ENCODE measurements around the gene DOK6. TPM values are rescaled to one million over a fixed set of nuclear protein-coding genes. Genes with fewer than 3 reads are reported as not detected.

The DOK6 gene
- total RNA-seq, 1 experiment from 2014 or later: not detected

- CTCF ChIA-PET: no interaction called here
- H3K9me2 ChIP-seq (replicated peaks; ENCODE audit: low read length): no peaks in the 10 kb centered on the region
- no peaks in the 10 kb centered on the region for H3K36me3 ChIP-seq (ENCODE audit: low read depth, low read length)
- TF ChIP-seq EZH2 (IDR thresholded peaks at IDR 0.05; ENCODE audit: low read length, unreplicated experiment): no peak
- no peak for TF ChIP-seq CTCF (conservative IDR thresholded peaks at IDR 0.05; ENCODE audit: low read depth, low read length)
- no peak for TF ChIP-seq EZH2phosphoT487 (IDR thresholded peaks at IDR 0.05; ENCODE audit: borderline replicate concordance, low read length)
- ATAC-seq (no peak), DNase-seq (no peak)
- peaks cover 42% of the 10 kb centered on the region for H3K4me1 ChIP-seq (ENCODE audit: insufficient read depth, low read length)
- H3K27me3 ChIP-seq (ENCODE audit: low read length): no peaks in the 10 kb centered on the region
- no peak overlapping the region for H3K4me2 ChIP-seq (ENCODE audit: low read length)
- H3K4me3 ChIP-seq (ENCODE audit: low read length): no peak overlapping the region
- no peak overlapping the region for H3K27ac ChIP-seq (ENCODE audit: low read length)
- POLR2A ChIA-PET (ENCODE audit: unreplicated experiment): no interaction called here
- no peak overlapping the region for H3K9ac ChIP-seq (ENCODE audit: low read length)
- H3K79me2 ChIP-seq (ENCODE audit: low read length): no peaks in the 10 kb centered on the region
- peaks cover 14% of the 10 kb centered on the region for H3F3A ChIP-seq (ENCODE audit: low read length, unreplicated experiment)
- H4K20me1 ChIP-seq (ENCODE audit: low read length): no peaks in the 10 kb centered on the region
- no peak overlapping the region for H2AFZ ChIP-seq (ENCODE audit: low read length)
- no peaks in the 10 kb centered on the region for H3K9me3 ChIP-seq (ENCODE audit: low read length)
- intact Hi-C loops (cut with micrococcal nuclease): loop anchor here (5.0 to 10.0 kb wide), 5 partner anchors 119 to 316 kb away; no protein-coding TSS in a partner anchor
- no TSS peak for BruUV-seq (replicated peaks)
Observed at GRCh38 chr18:69755856-69756496, 355.3 kb downstream of the DOK6 start.

DNA sequence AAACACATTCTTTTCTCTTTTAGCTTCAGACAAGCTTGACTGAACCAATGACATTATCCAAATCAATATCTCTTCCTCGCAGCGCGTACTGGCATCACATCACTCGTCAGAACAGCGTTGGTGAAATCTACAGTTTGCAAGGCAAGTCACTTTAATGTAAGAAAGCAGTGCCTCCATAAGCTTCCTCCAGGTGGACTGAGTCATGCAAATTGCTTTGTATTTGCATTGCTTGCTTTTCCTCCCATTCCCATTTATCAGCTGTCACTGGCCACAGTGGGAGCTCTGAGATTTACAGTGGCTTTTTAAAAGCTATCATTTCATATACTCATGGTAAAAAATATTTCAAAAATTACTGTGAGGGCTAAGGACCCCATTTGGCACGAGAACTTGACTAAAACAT lies 357.0 kb downstream of the DOK6 start:
- Histone ChIP-seq H3K79me2 (ENCODE audit: low read length) (no peaks in the 10 kb centered on the region), H3K4me2 (ENCODE audit: low read length) (peak overlapping the region; percentile 75), H3K27ac (ENCODE audit: low read length) (peak overlapping the region; percentile 96), H3K9ac (ENCODE audit: low read length) (peak overlapping the region; percentile 57), H4K20me1 (ENCODE audit: low read length) (no peaks in the 10 kb centered on the region), H3K27me3 (ENCODE audit: low read length) (no peaks in the 10 kb centered on the region), H3K9me3 (ENCODE audit: low read length) (no peaks in the 10 kb centered on the region), H3K36me3 (ENCODE audit: low read depth, low read length) (no peaks in the 10 kb centered on the region), H3K4me3 (ENCODE audit: low read length) (no peak overlapping the region), H3F3A (ENCODE audit: low read length, unreplicated experiment) (peaks cover 14% of the 10 kb centered on the region), H3K4me1 (ENCODE audit: insufficient read depth, low read length) (peaks cover 37% of the 10 kb centered on the region), H3K9me2 (replicated peaks; ENCODE audit: low read length) (no peaks in the 10 kb centered on the region), H2AFZ (ENCODE audit: low read length) (no peak overlapping the region)
- ATAC-seq: peak; percentile 58
- peak; percentile 70 for DNase-seq
- intact Hi-C loops (cut with micrococcal nuclease): loop anchor here (5.0 to 10.0 kb wide), 5 partner anchors 120 to 315 kb away; no protein-coding TSS in a partner anchor
- no TSS peak for BruUV-seq (replicated peaks)
- TF ChIP-seq EZH2phosphoT487 (IDR thresholded peaks at IDR 0.05; ENCODE audit: borderline replicate concordance, low read length): no peak
- TF ChIP-seq CTCF (conservative IDR thresholded peaks at IDR 0.05; ENCODE audit: low read depth, low read length): no peak
- no peak for TF ChIP-seq EZH2 (IDR thresholded peaks at IDR 0.05; ENCODE audit: low read length, unreplicated experiment)
- POLR2A ChIA-PET (ENCODE audit: unreplicated experiment): no interaction called here
- CTCF ChIA-PET: interaction anchor here (0.5 to 0.6 kb wide), 2 partner anchors 53 to 316 kb away, joined by 3 read pairs; no protein-coding TSS in a partner anchor

- no peaks in the 10 kb centered on the region for H3K27me3 ChIP-seq (ENCODE audit: low read length)
- peak overlapping the region; percentile 96 for H3K27ac ChIP-seq (ENCODE audit: low read length)
- H3K9me2 ChIP-seq (replicated peaks; ENCODE audit: low read length): no peaks in the 10 kb centered on the region
- ChIA-PET POLR2A (ENCODE audit: unreplicated experiment) (no interaction called here), CTCF (interaction anchor here (0.5 kb wide), 1 partner anchor 316 kb away, joined by 3 read pairs; no protein-coding TSS in a partner anchor)
- peak overlapping the region; percentile 27 for H2AFZ ChIP-seq (ENCODE audit: low read length)
- TF ChIP-seq CTCF (conservative IDR thresholded peaks at IDR 0.05; ENCODE audit: low read depth, low read length) (no peak), EZH2 (IDR thresholded peaks at IDR 0.05; ENCODE audit: low read length, unreplicated experiment) (no peak), EZH2phosphoT487 (IDR thresholded peaks at IDR 0.05; ENCODE audit: borderline replicate concordance, low read length) (no peak)
- H3K4me1 ChIP-seq (ENCODE audit: insufficient read depth, low read length): peaks cover 30% of the 10 kb centered on the region
- intact Hi-C loops (cut with micrococcal nuclease): loop anchor here (5.0 to 10.0 kb wide), 5 partner anchors 121 to 314 kb away; no protein-coding TSS in a partner anchor
- peak overlapping the region; percentile 75 for H3K4me2 ChIP-seq (ENCODE audit: low read length)
- no peaks in the 10 kb centered on the region for H3K9me3 ChIP-seq (ENCODE audit: low read length)
- no peaks in the 10 kb centered on the region for H3K79me2 ChIP-seq (ENCODE audit: low read length)
- DNase-seq (peak; percentile 80), ATAC-seq (peak; percentile 82)
- peak overlapping the region; percentile 42; the same call in 1 of the 2 replicates for H3K4me3 ChIP-seq (ENCODE audit: low read length)
- peak overlapping the region; percentile 70 for H3K9ac ChIP-seq (ENCODE audit: low read length)
- no TSS peak for BruUV-seq (replicated peaks)
- H4K20me1 ChIP-seq (ENCODE audit: low read length): no peaks in the 10 kb centered on the region
- H3K36me3 ChIP-seq (ENCODE audit: low read depth, low read length): no peaks in the 10 kb centered on the region
- H3F3A ChIP-seq (ENCODE audit: low read length, unreplicated experiment): peaks cover 14% of the 10 kb centered on the region
Observed at GRCh38 chr18:69758458-69758857, 357.8 kb downstream of the DOK6 start.
